Measurements from ENCODE around the gene UNC5C.

DNA sequence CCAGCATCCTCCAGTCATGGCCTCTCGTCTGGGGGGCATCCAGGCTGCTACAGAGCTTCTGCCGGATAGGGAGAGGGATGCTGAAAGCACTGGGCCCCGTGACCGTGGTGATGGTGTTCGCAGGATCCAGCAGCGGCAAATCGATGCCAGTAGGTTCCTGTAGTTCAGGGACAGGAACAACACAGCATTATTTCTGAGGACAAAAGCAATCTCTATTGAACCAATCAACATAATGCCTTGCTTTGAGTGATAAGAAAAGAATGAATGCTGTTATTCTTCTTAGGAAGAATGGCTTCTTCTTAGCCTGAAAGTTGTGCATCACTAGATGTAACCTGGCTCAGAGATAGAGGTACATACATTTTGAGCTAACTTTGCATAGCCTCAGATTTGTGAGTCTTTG lies 378.6 kb downstream of the UNC5C start:
- TF ChIP-seq ZNF501 (tag by site-specific recombination; IDR thresholded peaks at IDR 0.05) (no peak), ZNF416 (tag by site-specific recombination; IDR thresholded peaks at IDR 0.05) (no peak), ZNF335 (tag by site-specific recombination; conservative IDR thresholded peaks at IDR 0.05) (no peak), HOXA7 (CRISPR knock-in tag; IDR thresholded peaks at IDR 0.05; ENCODE audit: borderline replicate concordance) (no peak)
- TF ChIP-seq, protein P1, sequence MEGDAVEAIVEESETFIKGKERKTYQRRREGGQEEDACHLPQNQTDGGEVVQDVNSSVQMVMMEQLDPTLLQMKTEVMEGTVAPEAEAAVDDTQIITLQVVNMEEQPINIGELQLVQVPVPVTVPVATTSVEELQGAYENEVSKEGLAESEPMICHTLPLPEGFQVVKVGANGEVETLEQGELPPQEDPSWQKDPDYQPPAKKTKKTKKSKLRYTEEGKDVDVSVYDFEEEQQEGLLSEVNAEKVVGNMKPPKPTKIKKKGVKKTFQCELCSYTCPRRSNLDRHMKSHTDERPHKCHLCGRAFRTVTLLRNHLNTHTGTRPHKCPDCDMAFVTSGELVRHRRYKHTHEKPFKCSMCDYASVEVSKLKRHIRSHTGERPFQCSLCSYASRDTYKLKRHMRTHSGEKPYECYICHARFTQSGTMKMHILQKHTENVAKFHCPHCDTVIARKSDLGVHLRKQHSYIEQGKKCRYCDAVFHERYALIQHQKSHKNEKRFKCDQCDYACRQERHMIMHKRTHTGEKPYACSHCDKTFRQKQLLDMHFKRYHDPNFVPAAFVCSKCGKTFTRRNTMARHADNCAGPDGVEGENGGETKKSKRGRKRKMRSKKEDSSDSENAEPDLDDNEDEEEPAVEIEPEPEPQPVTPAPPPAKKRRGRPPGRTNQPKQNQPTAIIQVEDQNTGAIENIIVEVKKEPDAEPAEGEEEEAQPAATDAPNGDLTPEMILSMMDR (tag by site-specific recombination; IDR thresholded peaks at IDR 0.05) = no peak

Measured in HEK293 (cell line).